ENCODE data around the gene CCDC77. TPM values are rescaled to one million over a fixed set of nuclear protein-coding genes. Genes with fewer than 3 reads are reported as not detected.
"Not testable (repeated sequence)": the region's sequence is repeated elsewhere in the genome, so short reads cannot be mapped to it uniquely, and the experiment has no call there.

Gene CCDC77
- total and polyA plus RNA-seq, 2 donors = 6.4 to 10.0 TPM

DNA sequence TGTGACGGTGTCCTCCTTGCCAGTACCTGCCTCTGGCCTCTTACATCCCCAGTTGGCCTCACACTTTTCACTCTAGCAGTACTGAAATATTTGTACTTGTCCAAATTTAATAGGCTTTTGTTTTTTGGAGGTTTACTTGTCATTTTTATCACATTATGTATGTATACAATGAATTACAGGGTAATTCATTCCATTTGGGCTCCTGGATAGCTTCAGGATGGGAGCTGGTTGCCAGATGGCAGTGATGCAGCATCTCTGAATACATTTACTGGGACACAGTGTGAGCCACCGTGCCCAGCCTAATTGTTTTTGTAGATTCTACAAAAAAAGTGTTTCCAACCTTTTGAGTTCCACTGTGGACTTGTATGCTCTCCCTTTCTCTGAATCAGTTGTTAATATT lies 13.4 kb downstream of the CCDC77 start:
- Histone ChIP-seq H3K4me3 (ENCODE audit: low read depth, low read length) (no peak overlapping the region), H3K4me1 (ENCODE audit: insufficient read depth) (no peaks in the 10 kb centered on the region), H3K27ac (ENCODE audit: low read depth) (no peak overlapping the region), H3K36me3 (ENCODE audit: insufficient read depth) (peaks cover 2% of the 10 kb centered on the region)
- 88% methylated on average over 2 of the region's 2 CpGs for WGBS
- DNase-seq (ENCODE audit: extremely low spot score) = no peak

DNA sequence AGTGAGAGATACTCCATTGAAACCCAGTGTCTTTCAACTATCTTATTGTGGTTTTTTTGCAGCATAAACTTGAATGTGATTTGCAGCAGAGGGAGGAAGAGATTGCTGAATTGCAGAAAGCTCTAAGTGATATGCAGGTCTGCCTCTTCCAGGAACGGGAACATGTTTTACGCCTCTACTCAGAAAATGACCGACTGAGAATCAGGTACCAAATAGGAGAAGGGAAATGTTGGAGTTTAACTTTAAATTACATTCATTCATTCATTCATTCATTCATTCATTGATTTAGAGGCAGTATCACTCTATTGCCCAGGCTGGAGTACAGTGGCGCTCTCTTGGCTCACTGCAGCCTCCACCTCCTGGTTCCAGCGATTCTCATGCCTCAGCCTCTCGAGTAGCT lies 17.0 kb downstream of the CCDC77 start:
- DNase-seq (ENCODE audit: extremely low spot score) = no peak

DNA sequence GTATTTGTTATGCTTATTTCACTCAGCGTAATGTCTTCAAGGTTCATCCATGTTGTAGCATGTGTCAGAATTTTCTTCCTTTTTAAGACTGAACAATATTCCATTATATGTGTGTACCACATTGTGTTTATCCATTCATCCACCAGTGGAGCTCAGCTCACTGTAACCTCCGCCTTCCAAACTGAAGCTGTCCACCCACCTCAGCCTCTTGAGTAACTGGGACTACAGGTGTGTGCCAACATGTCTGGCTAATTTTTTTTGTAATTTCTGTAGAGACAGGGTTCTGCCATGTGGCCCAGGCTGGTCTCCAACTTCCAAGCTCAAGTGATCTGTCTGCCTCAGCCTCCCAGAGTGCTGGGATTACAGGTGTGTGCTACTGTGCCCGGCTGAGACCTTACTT lies 21.1 kb downstream of the CCDC77 start:
- Histone ChIP-seq H3K27ac (ENCODE audit: low read depth) (no peak overlapping the region), H3K36me3 (ENCODE audit: insufficient read depth) (no peaks in the 10 kb centered on the region), H3K4me1 (ENCODE audit: insufficient read depth) (no peaks in the 10 kb centered on the region), H3K4me3 (ENCODE audit: low read depth, low read length) (no peak overlapping the region)
- WGBS = 94% methylated on average over 3 of the region's 3 CpGs
- no peak for DNase-seq (ENCODE audit: extremely low spot score)

More for the DNA sequence above, 17.0 kb downstream of the CCDC77 start:
- peaks cover 2% of the 10 kb centered on the region for H3K36me3 ChIP-seq (ENCODE audit: insufficient read depth)
- H3K4me3 ChIP-seq (ENCODE audit: low read depth, low read length) = no peak overlapping the region
- no peak overlapping the region for H3K27ac ChIP-seq (ENCODE audit: low read depth)
- 97% methylated on average over 6 of the region's 6 CpGs for WGBS
- no peaks in the 10 kb centered on the region for H3K4me1 ChIP-seq (ENCODE audit: insufficient read depth)

DNA sequence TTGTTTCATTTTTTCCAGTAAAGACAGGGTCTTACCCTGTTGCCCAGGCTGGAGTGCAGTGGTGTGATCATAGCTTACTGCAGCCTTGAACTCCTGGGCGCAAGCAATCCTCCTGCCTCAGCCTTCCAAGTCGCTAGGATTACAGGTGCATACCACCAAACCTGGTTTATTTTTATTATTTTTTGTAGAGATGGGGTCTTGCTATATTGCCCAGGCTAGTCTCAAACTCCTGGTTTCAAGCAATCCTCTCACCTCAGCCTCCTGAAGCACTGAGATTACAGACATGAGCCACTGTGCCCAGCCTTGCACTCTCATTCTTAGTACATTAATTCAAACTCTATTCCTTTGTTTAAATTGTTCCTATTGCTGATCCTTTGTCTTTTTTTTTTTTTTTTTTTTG lies 34.3 kb downstream of the CCDC77 start:
- not testable (repeated sequence) for H3K4me1 ChIP-seq (ENCODE audit: insufficient read depth); DNase-seq (ENCODE audit: extremely low spot score); H3K4me3 ChIP-seq (ENCODE audit: low read depth, low read length); H3K36me3 ChIP-seq (ENCODE audit: insufficient read depth); H3K27ac ChIP-seq (ENCODE audit: low read depth)
- 96% methylated on average over 2 of the region's 2 CpGs for WGBS

DNA sequence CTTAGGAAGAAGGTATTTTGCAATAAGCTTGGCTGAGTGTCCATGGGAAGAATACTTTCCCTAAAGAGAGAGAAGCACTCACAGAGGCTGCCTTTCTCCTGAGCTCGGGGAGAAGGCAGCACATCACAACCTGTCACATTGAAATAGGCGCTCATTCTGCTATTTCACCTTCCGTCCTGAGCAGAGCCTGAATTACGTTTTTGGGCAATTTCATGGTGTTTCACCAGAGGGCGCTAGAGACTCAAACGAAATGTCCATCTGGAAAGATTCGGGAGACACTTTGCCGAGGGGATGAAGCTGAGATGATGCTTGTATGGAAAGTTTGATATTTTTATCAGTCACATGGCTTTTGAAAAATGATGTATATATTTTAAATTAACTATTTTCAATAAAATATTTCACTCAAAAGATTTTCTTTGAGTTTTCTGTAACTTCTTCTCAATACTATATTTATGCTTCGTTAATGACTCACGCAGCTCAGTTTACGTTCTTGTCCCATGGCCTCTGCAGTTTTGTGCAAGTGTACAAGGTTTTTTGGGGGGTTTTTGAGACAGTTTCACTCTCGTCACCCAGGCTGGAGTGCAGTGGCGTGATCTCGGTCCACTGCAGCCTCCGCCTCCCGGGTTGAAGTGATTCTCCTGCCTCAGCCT lies 40.9 kb downstream of the CCDC77 start:
- Histone ChIP-seq H3K27ac (ENCODE audit: low read depth) (no peak overlapping the region), H3K4me1 (ENCODE audit: insufficient read depth) (no peaks in the 10 kb centered on the region), H3K36me3 (ENCODE audit: insufficient read depth) (no peaks in the 10 kb centered on the region), H3K4me3 (ENCODE audit: low read depth, low read length) (no peak overlapping the region)
- 66% methylated on average over 16 of the region's 16 CpGs for WGBS
- no peak for DNase-seq (ENCODE audit: extremely low spot score)

DNA sequence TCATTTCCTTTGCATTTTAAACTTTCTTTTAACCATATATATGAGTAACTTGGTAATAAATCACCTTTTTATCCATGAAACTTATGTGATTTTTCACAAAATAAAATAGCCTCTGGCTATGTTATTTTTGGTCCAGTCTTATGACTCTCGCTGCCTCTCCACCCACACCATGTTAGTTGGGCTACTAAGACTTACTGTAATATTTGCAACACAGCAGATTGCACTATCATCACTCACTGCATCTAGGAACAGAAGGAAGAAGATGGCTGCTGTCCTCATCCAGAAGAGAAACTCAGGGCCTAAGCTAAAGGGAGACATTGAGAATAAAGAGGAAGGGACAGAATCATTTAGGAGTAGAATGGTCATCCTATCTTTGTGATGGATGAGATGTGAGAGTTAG lies 45.7 kb downstream of the CCDC77 start:
- Histone ChIP-seq H3K36me3 (ENCODE audit: insufficient read depth) (no peaks in the 10 kb centered on the region), H3K4me1 (ENCODE audit: insufficient read depth) (no peaks in the 10 kb centered on the region), H3K27ac (ENCODE audit: low read depth) (no peak overlapping the region), H3K4me3 (ENCODE audit: low read depth, low read length) (no peak overlapping the region)
- 97% methylated on average over 1 of the region's 1 CpG for WGBS
- DNase-seq (ENCODE audit: extremely low spot score) = no peak

DNA sequence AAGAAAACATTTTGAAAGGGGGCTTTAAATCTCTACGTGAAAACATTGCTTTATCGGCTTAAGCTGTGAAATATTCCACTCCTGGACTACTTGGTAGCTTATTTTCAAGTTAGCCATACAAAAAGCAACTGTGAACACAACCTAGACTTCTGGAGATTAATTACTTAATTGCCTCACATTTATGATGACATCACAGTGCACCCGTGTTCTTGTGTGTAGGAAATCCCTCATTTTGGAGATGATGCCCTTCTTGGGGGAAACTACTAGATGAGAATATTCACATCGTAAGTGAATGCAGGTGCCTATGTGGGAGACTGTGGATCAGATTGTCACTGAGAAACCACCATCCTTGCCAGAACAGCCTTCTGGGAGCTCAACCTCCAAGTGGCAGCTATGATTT lies 47.8 kb downstream of the CCDC77 start:
- Histone ChIP-seq H3K36me3 (ENCODE audit: insufficient read depth) (no peaks in the 10 kb centered on the region), H3K4me1 (ENCODE audit: insufficient read depth) (no peaks in the 10 kb centered on the region), H3K27ac (ENCODE audit: low read depth) (no peak overlapping the region), H3K4me3 (ENCODE audit: low read depth, low read length) (no peak overlapping the region)
- DNase-seq (ENCODE audit: extremely low spot score) = no peak
- whole genome bisulfite sequencing = 74% methylated on average over 4 of the region's 4 CpGs

DNA sequence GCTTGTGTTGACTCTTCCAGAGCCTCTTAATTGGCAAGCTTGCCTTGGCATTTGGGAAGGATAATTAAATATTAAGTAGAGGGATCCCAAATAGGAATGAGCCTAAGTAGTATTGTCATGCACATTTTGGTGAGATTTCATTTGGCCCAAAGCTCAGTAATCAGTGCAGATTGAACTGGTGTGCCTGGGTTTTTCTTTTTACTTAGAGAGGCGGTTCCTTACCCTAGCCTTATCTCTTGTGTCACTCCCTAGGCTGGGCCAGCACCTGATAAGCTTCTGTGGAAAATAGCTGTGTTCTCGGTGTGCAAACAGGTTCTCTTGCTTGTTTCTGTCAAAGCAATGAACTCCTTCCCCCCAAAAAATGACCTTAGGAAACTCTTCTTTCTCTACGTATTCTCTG lies 49.0 kb downstream of the CCDC77 start:
- 71% methylated on average over 3 of the region's 3 CpGs for WGBS
- Histone ChIP-seq H3K4me1 (ENCODE audit: insufficient read depth) (no peaks in the 10 kb centered on the region), H3K36me3 (ENCODE audit: insufficient read depth) (no peaks in the 10 kb centered on the region), H3K27ac (ENCODE audit: low read depth) (no peak overlapping the region), H3K4me3 (ENCODE audit: low read depth, low read length) (no peak overlapping the region)
- no peak for DNase-seq (ENCODE audit: extremely low spot score)

DNA sequence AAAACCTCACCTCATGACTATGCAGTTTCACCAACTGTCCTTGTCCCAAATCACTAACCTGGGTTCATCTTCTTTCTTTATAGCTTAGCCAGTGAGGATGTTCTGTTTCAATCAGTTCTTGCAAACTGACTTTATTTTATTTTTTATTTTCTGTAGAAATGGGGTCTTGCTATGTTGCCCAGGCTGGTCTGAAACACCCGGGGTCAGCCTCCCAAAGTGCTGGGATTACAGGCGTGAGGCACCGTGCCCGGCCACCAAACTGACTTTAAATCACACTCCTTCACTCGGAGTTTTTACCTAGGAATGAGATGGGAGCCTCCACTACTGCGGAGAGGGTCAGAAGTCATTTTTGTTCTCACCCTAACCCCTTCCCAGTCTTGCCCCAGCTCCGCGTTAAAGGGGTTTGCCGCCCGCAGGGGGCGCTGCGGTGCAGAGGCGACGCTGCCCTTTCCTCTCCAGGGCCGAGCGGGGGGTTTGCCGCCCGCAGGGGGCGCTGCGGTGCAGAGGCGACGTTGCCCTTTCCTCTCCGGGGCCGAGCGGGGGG lies 51.3 kb downstream of the CCDC77 start:
- no peaks in the 10 kb centered on the region for H3K36me3 ChIP-seq (ENCODE audit: insufficient read depth)
- H3K4me1 ChIP-seq (ENCODE audit: insufficient read depth) = no peaks in the 10 kb centered on the region
- DNase-seq (ENCODE audit: extremely low spot score) = no peak
- no peak overlapping the region for H3K4me3 ChIP-seq (ENCODE audit: low read depth, low read length)
- 58% methylated on average over 16 of the region's 25 CpGs for WGBS
- no peak overlapping the region for H3K27ac ChIP-seq (ENCODE audit: low read depth)

DNA sequence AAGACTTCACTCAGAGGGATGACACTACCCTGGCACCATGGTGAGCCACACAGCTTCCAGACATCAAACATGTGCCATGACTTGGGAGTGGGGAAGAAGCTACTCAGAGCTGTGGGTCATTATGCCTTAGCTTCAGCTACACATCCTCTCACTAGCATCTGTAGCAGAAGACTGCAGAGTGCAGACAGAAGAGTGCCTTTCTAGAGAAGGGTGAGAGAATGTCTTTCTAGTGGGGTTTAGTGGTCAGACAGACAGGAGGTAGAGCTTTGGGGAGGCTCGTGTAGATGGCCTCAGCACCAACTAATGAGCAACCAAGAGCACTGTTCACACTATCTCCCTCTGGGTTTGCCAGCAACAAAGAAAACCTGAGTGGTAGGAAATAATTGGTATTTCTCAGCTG lies 53.4 kb downstream of the CCDC77 start:
- WGBS = 70% methylated on average over 1 of the region's 1 CpG
- Histone ChIP-seq H3K4me3 (ENCODE audit: low read depth, low read length) (no peak overlapping the region), H3K36me3 (ENCODE audit: insufficient read depth) (no peaks in the 10 kb centered on the region), H3K27ac (ENCODE audit: low read depth) (no peak overlapping the region), H3K4me1 (ENCODE audit: insufficient read depth) (no peaks in the 10 kb centered on the region)
- no peak for DNase-seq (ENCODE audit: extremely low spot score)

DNA sequence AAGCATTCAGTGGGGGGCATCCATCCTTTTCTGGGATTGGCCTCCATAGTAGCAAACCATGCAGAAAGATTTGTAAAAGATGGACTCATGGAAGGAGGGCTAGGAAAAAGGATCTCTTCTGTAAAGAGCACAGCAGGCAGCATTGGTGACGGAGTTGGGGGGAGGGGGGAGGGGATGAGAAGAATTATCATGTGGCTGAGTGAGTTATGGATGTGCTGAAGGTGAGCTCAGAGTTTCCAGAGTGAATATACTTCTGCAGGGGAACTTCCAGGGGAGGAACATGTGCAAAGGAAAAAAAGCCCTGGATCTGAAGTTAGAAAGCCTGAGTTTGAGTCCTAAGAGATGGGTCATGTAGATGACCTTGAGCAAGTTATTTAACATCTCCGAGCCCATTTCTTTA lies 54.4 kb downstream of the CCDC77 start:
- WGBS = 35% methylated on average over 2 of the region's 2 CpGs
- no peak overlapping the region for H3K27ac ChIP-seq (ENCODE audit: low read depth)
- DNase-seq (ENCODE audit: extremely low spot score) = no peak

DNA sequence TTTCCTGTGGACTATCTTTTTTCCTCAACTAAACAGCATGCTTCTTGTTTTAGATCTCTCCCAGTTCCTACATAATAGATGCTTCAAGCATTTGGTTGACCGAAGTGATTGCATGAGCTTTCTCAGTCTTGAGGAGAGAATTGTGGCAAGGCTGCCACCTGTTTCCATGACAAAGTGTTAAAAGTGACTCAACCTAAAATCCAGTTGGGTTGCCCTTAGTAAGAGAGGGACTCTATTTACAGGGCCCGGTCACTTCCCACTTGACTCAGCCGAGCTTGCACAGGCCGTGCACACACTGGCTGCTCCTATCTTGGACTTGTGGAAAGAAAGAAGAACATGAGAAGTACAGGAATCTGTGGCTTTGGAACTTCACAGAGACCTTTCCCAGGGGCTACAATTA lies 56.2 kb downstream of the CCDC77 start:
- H3K36me3 ChIP-seq (ENCODE audit: insufficient read depth) = no peaks in the 10 kb centered on the region
- H3K4me1 ChIP-seq (ENCODE audit: insufficient read depth) = no peaks in the 10 kb centered on the region
- no peak overlapping the region for H3K4me3 ChIP-seq (ENCODE audit: low read depth, low read length)
- 87% methylated on average over 4 of the region's 4 CpGs for WGBS
- H3K27ac ChIP-seq (ENCODE audit: low read depth) = no peak overlapping the region
- no peak for DNase-seq (ENCODE audit: extremely low spot score)

More for the DNA sequence above, 54.4 kb downstream of the CCDC77 start:
- Histone ChIP-seq H3K36me3 (ENCODE audit: insufficient read depth) (no peaks in the 10 kb centered on the region), H3K4me1 (ENCODE audit: insufficient read depth) (no peaks in the 10 kb centered on the region), H3K4me3 (ENCODE audit: low read depth, low read length) (no peak overlapping the region)

DNA sequence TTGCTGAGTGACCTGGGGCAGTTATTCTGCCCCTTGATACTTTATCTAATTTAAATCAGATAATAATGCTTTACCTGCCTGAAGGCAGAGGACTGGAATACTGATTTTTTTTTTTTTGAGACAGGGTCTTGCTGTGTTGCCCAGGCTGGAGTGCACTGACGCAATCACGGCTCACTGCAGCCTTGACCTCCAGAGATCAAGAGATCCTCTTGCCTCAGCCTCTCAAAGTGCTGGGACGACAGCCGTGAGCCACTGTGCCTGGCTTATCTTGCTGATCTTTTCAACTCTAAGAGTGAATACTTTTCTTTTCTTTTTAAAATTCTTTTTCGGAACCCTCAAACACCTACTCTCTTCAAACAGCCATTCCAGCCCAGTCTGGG lies 57.6 kb downstream of the CCDC77 start:
- no peak overlapping the region for H3K4me3 ChIP-seq (ENCODE audit: low read depth, low read length)
- H3K36me3 ChIP-seq (ENCODE audit: insufficient read depth) = no peaks in the 10 kb centered on the region
- no peak for DNase-seq (ENCODE audit: extremely low spot score)
- H3K4me1 ChIP-seq (ENCODE audit: insufficient read depth) = no peaks in the 10 kb centered on the region
- no peak overlapping the region for H3K27ac ChIP-seq (ENCODE audit: low read depth)
- 62% methylated on average over 5 of the region's 5 CpGs for WGBS

DNA sequence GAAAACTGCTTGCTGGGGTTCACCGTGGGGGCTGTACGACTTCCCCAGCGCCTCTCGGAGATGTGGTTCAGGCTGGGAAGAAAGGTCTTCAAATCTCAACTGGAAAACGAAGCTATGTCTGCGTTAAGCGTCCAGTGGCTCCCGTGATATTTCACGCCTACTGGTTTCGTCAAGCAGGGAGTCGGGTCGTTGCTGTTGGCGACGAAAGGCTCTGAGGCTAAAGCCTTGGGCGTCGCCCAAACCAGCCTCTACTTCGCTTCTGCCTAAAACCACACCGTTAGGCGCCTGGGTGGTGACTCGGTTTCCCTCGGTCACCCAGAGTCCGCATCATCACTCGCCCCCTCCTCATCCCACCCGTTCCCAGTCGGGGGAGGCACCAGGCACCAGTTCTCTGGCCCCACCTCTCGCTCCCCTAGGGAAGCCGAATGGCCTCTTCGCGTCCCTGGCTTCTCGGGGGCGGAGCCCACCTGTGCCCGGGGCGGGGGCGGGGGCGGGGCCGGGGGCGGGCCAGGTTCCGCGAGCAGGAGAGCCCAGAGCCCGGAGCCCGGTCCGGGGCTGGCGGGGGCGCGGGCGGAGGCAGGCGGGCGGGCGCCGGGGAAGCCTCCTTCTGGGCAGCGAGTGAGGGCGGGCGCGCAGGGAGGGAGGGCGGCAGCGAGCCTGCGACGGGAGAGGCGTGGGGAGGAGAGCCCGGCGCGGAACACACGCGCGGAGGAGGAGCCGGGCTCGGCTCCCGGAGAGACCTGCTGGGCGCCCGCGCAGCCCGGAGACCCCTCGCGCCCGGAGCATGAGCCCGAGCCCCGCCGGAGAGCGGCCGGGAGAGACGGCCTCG lies 58.2 kb downstream of the CCDC77 start, which contains the start of gene B4GALNT3:
TSS of gene B4GALNT3 (plus strand) at position 510 of the 829 bp plus-strand sequence. CDS start 438 bp downstream, outside the sequence.
- peak within 1 kb of the TSS; percentile 69 for H3K4me3 ChIP-seq (ENCODE audit: low read depth, low read length)
- H3K4me1 ChIP-seq (ENCODE audit: insufficient read depth) = no peaks in the 10 kb centered on the region
- no peak for DNase-seq (ENCODE audit: extremely low spot score)
- H3K36me3 ChIP-seq (ENCODE audit: insufficient read depth) = no peaks in the 10 kb centered on the region
- H3K27ac ChIP-seq (ENCODE audit: low read depth) = no peak within 1 kb of the TSS
- 2% methylated on average over 81 of the region's 82 CpGs for WGBS

Measured in urinary bladder (tissue), 4 donors.